Caki2 (cell line): Measurements from ENCODE around the gene CDIP1. TPM values are rescaled to one million over a fixed set of nuclear protein-coding genes. Genes with fewer than 3 reads are reported as not detected.
"Not testable (repeated sequence)": the region's sequence is repeated elsewhere in the genome, so short reads cannot be mapped to it uniquely, and the experiment has no call there.

Experiments
- DNase-seq: peaks from one replicate; pipeline ENCODE4 v3.0.0-alpha.2; 2015; ENCODE audit warnings: low read depth
- in situ Hi-C: cut with HindIII; loops from 2 replicates; pipeline ENCODE4 v1.10.0; 2016; ENCODE audit warnings: low sequenced_read_pairs, low pct_unique_long_range_greater_than_20kb, mixed read lengths
- total RNA-seq: library from RNA; depleted of rRNA; stranded (reverse); fragments of >200 nt; shearing (Covaris generic); gene quantifications from 2 replicates; pipeline ENCODE4 v1.2.3, GENCODE V29; 2014; ENCODE audit warnings: low replicate concordance; rRNA removed

The CDIP1 gene
- 0.20 and 1.3 TPM in 2 replicates for total RNA-seq

- in situ Hi-C loops: no loop called here
- peak; percentile 79 for DNase-seq
Observed at GRCh38 chr16:4538350-4539235, at the start of gene CDIP1. CDIP1 (minus strand) TSS chr16:4538773; CDS start chr16:4514130, 24,643 bp downstream.

GRCh38 chr16:4586291-4586690 is 47.7 kb upstream of the CDIP1 start:
- DNase-seq: no peak
- in situ Hi-C loops: no loop called here

GRCh38 chr16:4583906-4584305 is 45.3 kb upstream of the CDIP1 start:
- DNase-seq: no peak
- in situ Hi-C loops: no loop called here

- DNase-seq: no peak
- in situ Hi-C loops: no loop called here
Observed at GRCh38 chr16:4580250-4580649, 41.7 kb upstream of the CDIP1 start.

GRCh38 chr16:4578961-4579530 is 40.5 kb upstream of the CDIP1 start:
- in situ Hi-C loops: no loop called here
- DNase-seq: no peak

GRCh38 chr16:4576008-4576407 is 37.4 kb upstream of the CDIP1 start:
- in situ Hi-C loops: no loop called here
- DNase-seq: no peak

- no peak for DNase-seq
- in situ Hi-C loops: no loop called here
Observed at GRCh38 chr16:4574919-4575705, 36.5 kb upstream of the CDIP1 start.

GRCh38 chr16:4573926-4574325 is 35.4 kb upstream of the CDIP1 start:
- DNase-seq: not testable (repeated sequence)

GRCh38 chr16:4572715-4573114 is 34.1 kb upstream of the CDIP1 start:
- in situ Hi-C loops: no loop called here

More at GRCh38 chr16:4573926-4574325, 35.4 kb upstream of the CDIP1 start:
- in situ Hi-C loops: not testable (repeated sequence)

GRCh38 chr16:4570688-4571321 is 32.2 kb upstream of the CDIP1 start:
- in situ Hi-C loops: no loop called here
- DNase-seq: no peak

More at GRCh38 chr16:4572715-4573114, 34.1 kb upstream of the CDIP1 start:
- no peak for DNase-seq

- in situ Hi-C loops: no loop called here
- DNase-seq: no peak
Observed at GRCh38 chr16:4570086-4570485, 31.5 kb upstream of the CDIP1 start.

GRCh38 chr16:4566144-4566543 is 27.6 kb upstream of the CDIP1 start:
- DNase-seq: no peak
- in situ Hi-C loops: no loop called here

GRCh38 chr16:4564661-4565267 is 26.2 kb upstream of the CDIP1 start:
- in situ Hi-C loops: no loop called here
- DNase-seq: no peak

GRCh38 chr16:4561596-4561995 is 23.0 kb upstream of the CDIP1 start:
- in situ Hi-C loops: no loop called here
- no peak for DNase-seq

- in situ Hi-C loops: no loop called here
- no peak for DNase-seq
Observed at GRCh38 chr16:4557973-4558372, 19.4 kb upstream of the CDIP1 start.

- in situ Hi-C loops: no loop called here
- no peak for DNase-seq
Observed at GRCh38 chr16:4556580-4556979, 18.0 kb upstream of the CDIP1 start.

GRCh38 chr16:4556112-4556511 is 17.5 kb upstream of the CDIP1 start, which contains the start of gene C16orf96:
C16orf96 (plus strand) TSS chr16:4556340; CDS start chr16:4556490, 150 bp downstream.
- in situ Hi-C loops: no loop called here
- DNase-seq: no peak

GRCh38 chr16:4552541-4552940 is 14.0 kb upstream of the CDIP1 start:
- in situ Hi-C loops: no loop called here
- no peak for DNase-seq
